Stimulated activated CD4-positive, alpha-beta T cell treated with anti-CD3 and anti-CD28 coated beads, Interleukin-2, amount 100 ng/mL, for 4 hours (primary cell): ENCODE measurements around the gene SPOUT1.
A peak's percentile ranks its signal among the peaks of the same experiment; 100 is the strongest.

Experiments
- DNase-seq: peaks from one replicate; pipeline ENCODE4 v3.0.0-alpha.2; 2020; ENCODE audit warnings: low read depth

The SPOUT1 gene

GRCh38 chr9:128836509-128837145 lies 7.0 kb upstream of the SPOUT1 start:
- no peak for DNase-seq

GRCh38 chr9:128835246-128836210 lies 5.9 kb upstream of the SPOUT1 start:
- no peak for DNase-seq

- DNase-seq, result no peak
These were observed 4.1 kb upstream of the SPOUT1 start for GRCh38 chr9:128833696-128834095.

GRCh38 chr9:128828719-128829452 lies 708 bp downstream of the SPOUT1 start:
- no peak for DNase-seq

- DNase-seq, result no peak
These were observed 1.3 kb downstream of the SPOUT1 start for GRCh38 chr9:128828267-128828666.

GRCh38 chr9:128825923-128826700 lies 3.5 kb downstream of the SPOUT1 start:
- DNase-seq, result no peak

- no peak for DNase-seq
These were observed 4.7 kb downstream of the SPOUT1 start for GRCh38 chr9:128824911-128825310.

GRCh38 chr9:128823903-128824406 lies 5.6 kb downstream of the SPOUT1 start:
- no peak for DNase-seq

GRCh38 chr9:128823362-128823902 lies 6.2 kb downstream of the SPOUT1 start:
- no peak for DNase-seq

- DNase-seq, result no peak
These were observed 7.1 kb downstream of the SPOUT1 start for GRCh38 chr9:128822407-128823042.

GRCh38 chr9:128821584-128822406 lies 7.8 kb downstream of the SPOUT1 start:
- DNase-seq, result no peak

GRCh38 chr9:128820665-128821583 lies 8.7 kb downstream of the SPOUT1 start:
- DNase-seq, result no peak

- no peak for DNase-seq
These were observed 9.6 kb downstream of the SPOUT1 start for GRCh38 chr9:128819716-128820664.

- DNase-seq, result peak; percentile 23
These were observed 10.5 kb downstream of the SPOUT1 start for GRCh38 chr9:128818839-128819715.

GRCh38 chr9:128818099-128818838 lies 11.3 kb downstream of the SPOUT1 start, which contains the start of gene ENDOG:
TSS of gene ENDOG (plus strand) at chr9:128818500. CDS start at chr9:128818685, 185 bp downstream.
- peak; percentile 96 for DNase-seq

- DNase-seq, result no peak
These were observed 18.7 kb downstream of the SPOUT1 start for GRCh38 chr9:128810873-128811272.
